ENCODE results near the gene MYL4. TPM values are rescaled to one million over a fixed set of nuclear protein-coding genes. Genes with fewer than 3 reads are reported as not detected.

Gene MYL4
- total and polyA plus RNA-seq, 2 of the 8 experiments (the other 6 are each of a cell fraction or from before 2014, with no cell fraction given) = 0.12 TPM; not detected in 1

- H2BK5ac ChIP-seq (ENCODE audit: low read depth, low read length) = no peak overlapping the region
Measured at GRCh38 chr17:47190770-47191169, 18.4 kb upstream of the MYL4 start.

More at GRCh38 chr17:47190770-47191169, 18.4 kb upstream of the MYL4 start:
- FAIRE-seq (no peak), DNase-seq (ENCODE audit: low read depth in 1 of 2, low spot score in 2 of 2) (no peak)
- no peak overlapping the region for H3K23ac ChIP-seq (ENCODE audit: insufficient read length)
- peaks cover 0 to 4% (median 0%) of the 10 kb centered on the region in 4 experiments; a peak in 2 of 7 replicates for H3K4me1 ChIP-seq (replicated peaks in 1 of 4; ENCODE audit: control insufficient read depth in 3 of 4, insufficient read depth in 4 of 4, low read length in 3 of 4)
- H2BK15ac ChIP-seq (ENCODE audit: low read length) = no peak overlapping the region
- H3K18ac ChIP-seq (ENCODE audit: extremely low read depth, low read length) = no peak overlapping the region
- no peak overlapping the region for H4K8ac ChIP-seq (ENCODE audit: extremely low read depth, insufficient read depth, low read length)
- POLR2A ChIA-PET (ENCODE audit: partially characterized antibody) = no interaction called here
- no peaks in the 10 kb centered on the region for H3K27me3 ChIP-seq (replicated peaks in 1 of 4; ENCODE audit: control insufficient read depth in 3 of 4, extremely low read depth in 1 of 4, insufficient read depth in 3 of 4, low read length in 3 of 4)
- WGBS, 2 experiments (ENCODE audit: extremely low coverage in 1 of 2, insufficient coverage in 1 of 2, insufficient read length in 1 of 2, insufficient replicate concordance in 2 of 2, low coverage in 1 of 2, low lambda C conversion rate in 2 of 2, missing lambda C conversion rate in 1 of 2) = 100% methylated on average over 1 of the region's 1 CpG; no CpG with 5 or more reads in 1 of the 2 experiments
- no peak overlapping the region for H3K14ac ChIP-seq (ENCODE audit: insufficient read length)
- no peaks in the 10 kb centered on the region for H3K36me3 ChIP-seq (ENCODE audit: control insufficient read depth in 2 of 4, insufficient read depth in 4 of 4, low read length in 3 of 4)
- H4K91ac ChIP-seq (replicated peaks; ENCODE audit: insufficient read length, low read length) = no peak overlapping the region
- no peak overlapping the region for H2BK120ac ChIP-seq (replicated peaks; ENCODE audit: low read depth, low read length)
- no peak overlapping the region for H3K4me2 ChIP-seq (ENCODE audit: insufficient read depth in 1 of 2, low read depth in 2 of 2, low read length in 2 of 2)
- H2AFZ ChIP-seq (ENCODE audit: low read length) = no peak overlapping the region
- peaks cover 1 to 4% of the 10 kb centered on the region in 2 experiments for H4K20me1 ChIP-seq (replicated peaks in 1 of 2; ENCODE audit: control insufficient read depth in 1 of 2, insufficient read depth in 2 of 2, low read length in 2 of 2)
- no peak overlapping the region for H3K4ac ChIP-seq (replicated peaks; ENCODE audit: insufficient read length, low read depth, low read length)
- TF ChIP-seq CHD2 (IDR thresholded peaks at IDR 0.05; ENCODE audit: low read length) (no peak), SP4 (IDR thresholded peaks at IDR 0.05; ENCODE audit: low read length) (no peak), POLR2AphosphoS5 (IDR thresholded peaks at IDR 0.05; ENCODE audit: low read depth, low read length) (no peak), HDAC2 (IDR thresholded peaks at IDR 0.05; ENCODE audit: borderline replicate concordance in 1 of 2, low read depth in 2 of 2, low read length in 2 of 2) (no peak), SIRT6 (IDR thresholded peaks at IDR 0.05; ENCODE audit: low read length) (no peak), CTBP2 (IDR thresholded peaks at IDR 0.05; ENCODE audit: borderline replicate concordance, insufficient read depth, insufficient read length, low read length) (no peak), TCF12 (IDR thresholded peaks at IDR 0.05; ENCODE audit: low read depth, low read length) (no peak), BRCA1 (IDR thresholded peaks at IDR 0.05; ENCODE audit: low read depth, low read length) (no peak), EGR1 (IDR thresholded peaks at IDR 0.05; ENCODE audit: borderline replicate concordance, low read depth, low read length) (no peak), SP1 (IDR thresholded peaks at IDR 0.05; ENCODE audit: low read depth, low read length) (no peak)
- TF ChIP-seq, protein P1, sequence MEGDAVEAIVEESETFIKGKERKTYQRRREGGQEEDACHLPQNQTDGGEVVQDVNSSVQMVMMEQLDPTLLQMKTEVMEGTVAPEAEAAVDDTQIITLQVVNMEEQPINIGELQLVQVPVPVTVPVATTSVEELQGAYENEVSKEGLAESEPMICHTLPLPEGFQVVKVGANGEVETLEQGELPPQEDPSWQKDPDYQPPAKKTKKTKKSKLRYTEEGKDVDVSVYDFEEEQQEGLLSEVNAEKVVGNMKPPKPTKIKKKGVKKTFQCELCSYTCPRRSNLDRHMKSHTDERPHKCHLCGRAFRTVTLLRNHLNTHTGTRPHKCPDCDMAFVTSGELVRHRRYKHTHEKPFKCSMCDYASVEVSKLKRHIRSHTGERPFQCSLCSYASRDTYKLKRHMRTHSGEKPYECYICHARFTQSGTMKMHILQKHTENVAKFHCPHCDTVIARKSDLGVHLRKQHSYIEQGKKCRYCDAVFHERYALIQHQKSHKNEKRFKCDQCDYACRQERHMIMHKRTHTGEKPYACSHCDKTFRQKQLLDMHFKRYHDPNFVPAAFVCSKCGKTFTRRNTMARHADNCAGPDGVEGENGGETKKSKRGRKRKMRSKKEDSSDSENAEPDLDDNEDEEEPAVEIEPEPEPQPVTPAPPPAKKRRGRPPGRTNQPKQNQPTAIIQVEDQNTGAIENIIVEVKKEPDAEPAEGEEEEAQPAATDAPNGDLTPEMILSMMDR (IDR thresholded peaks at IDR 0.05; ENCODE audit: control extremely low read depth in 1 of 3, insufficient read depth in 1 of 3, low read depth in 1 of 3, low read length in 3 of 3) = no peak
- H3K23me2 ChIP-seq (ENCODE audit: low read depth, low read length) = peaks cover 3% of the 10 kb centered on the region; the same call in 1 of the 2 replicates
- H3K56ac ChIP-seq (replicated peaks; ENCODE audit: insufficient read length, low read depth, low read length) = no peak overlapping the region
- H3K9me3 ChIP-seq (ENCODE audit: insufficient read depth in 2 of 2, low read depth in 1 of 2, low read length in 1 of 2) = no peaks in the 10 kb centered on the region
- H2AK5ac ChIP-seq (ENCODE audit: low read depth, low read length) = no peak overlapping the region
- peaks cover 8 to 29% of the 10 kb centered on the region in 2 experiments for H3K79me2 ChIP-seq (ENCODE audit: control insufficient read depth in 1 of 2, insufficient read depth in 2 of 2, low read length in 2 of 2)
- H2BK20ac ChIP-seq (ENCODE audit: low read length) = no peak overlapping the region
- H3K9ac ChIP-seq (replicated peaks in 1 of 4; ENCODE audit: extremely low read depth in 1 of 4, low read depth in 3 of 4, low read length in 3 of 4) = no peak overlapping the region
- H3K27ac ChIP-seq (ENCODE audit: low read depth, low read length) = no peak overlapping the region
- no peak overlapping the region for H3K4me3 ChIP-seq (ENCODE audit: extremely low read depth in 1 of 4, insufficient read depth in 2 of 4, low read depth in 3 of 4, low read length in 4 of 4)
- no peak overlapping the region for H4K5ac ChIP-seq (ENCODE audit: insufficient read length, low read depth, low read length)
- H2BK12ac ChIP-seq (ENCODE audit: low read depth, low read length) = no peak overlapping the region
- CTCF ChIA-PET (ENCODE audit: partially characterized antibody) = interaction anchor here (1.4 to 1.6 kb wide), 2 partner anchors 16 to 125 kb away, joined by 3 to 4 read pairs; no protein-coding TSS in a partner anchor
- H3K79me1 ChIP-seq (ENCODE audit: low read depth, low read length) = no peaks in the 10 kb centered on the region; the same call in 1 of the 2 replicates
